ENCODE results near the gene ZBTB46. TPM values are rescaled to one million over a fixed set of nuclear protein-coding genes. Genes with fewer than 3 reads are reported as not detected.
"Not testable (repeated sequence)": the region's sequence is repeated elsewhere in the genome, so short reads cannot be mapped to it uniquely, and the experiment has no call there.

The ZBTB46 gene
- total RNA-seq, 2 donors from 2014 or later = 3.0 to 5.6 TPM

GRCh38 chr20:63777614-63778013, 53.5 kb downstream of the ZBTB46 start:
- ATAC-seq (no peak), DNase-seq (no peak)
- intact Hi-C loops (cut with DNase I, micrococcal nuclease) = no loop called here

DNA sequence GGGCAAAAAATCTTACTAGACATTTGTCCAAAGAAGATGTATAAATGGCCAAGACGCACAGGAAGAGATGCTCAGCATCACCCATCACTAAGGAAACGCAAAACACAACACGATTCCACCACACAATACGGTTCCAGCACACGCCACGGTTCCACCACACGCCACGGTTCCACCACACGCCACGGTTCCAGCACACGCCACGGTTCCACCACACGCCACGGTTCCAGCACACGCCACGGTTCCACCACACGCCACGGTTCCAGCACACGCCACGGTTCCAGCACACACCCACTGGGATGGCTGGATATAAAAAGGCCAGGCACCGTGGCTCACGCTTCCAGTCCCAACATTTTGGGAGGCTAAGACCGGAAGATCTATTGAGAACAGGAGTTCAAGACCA, 54.2 kb downstream of the ZBTB46 start:
- intact Hi-C loops (cut with DNase I, micrococcal nuclease); ATAC-seq; DNase-seq: not testable (repeated sequence)

DNA sequence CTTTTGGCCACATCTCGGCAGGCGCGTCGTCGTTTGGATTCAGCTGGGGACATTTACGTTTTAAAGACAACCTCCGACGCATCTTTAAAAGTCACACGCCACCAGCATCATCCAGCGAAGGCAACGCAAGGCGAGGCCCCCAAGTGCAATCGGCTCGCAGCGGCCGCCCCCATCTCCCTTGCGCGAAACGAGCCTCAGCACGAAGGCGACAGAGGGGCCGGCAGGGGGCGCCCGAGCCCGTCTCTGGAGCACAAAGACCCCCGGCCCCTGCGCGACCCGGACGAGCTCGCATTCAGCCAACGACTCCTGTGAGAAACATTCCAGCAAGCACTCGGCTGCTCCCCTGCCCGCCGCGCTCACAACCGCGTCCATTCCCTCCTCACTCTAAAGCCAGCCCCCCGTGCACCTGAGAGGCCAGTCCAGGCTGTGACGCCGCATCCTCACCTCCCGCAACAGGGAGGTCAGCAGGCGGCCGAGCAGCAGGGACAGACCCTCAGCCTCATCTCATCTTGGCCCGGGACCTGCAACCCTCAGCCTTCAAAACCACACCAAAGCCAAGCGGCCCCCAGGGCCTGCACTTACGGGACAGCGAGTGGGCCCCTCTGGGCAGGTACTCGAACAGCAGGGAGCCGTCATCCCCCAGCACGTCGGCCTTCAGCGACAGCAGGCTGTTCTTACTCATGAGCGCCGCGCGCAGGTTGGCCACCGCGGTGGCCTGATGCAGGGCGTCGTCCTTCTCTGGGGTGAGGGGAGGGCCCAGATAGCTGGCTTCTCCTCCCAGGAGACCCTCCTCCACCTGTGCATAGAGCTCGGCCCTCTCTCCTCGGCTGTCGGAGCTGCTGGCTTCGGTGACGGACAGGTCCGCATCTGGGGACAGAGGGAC, 55.7 kb downstream of the ZBTB46 start:
- intact Hi-C loops (cut with DNase I, micrococcal nuclease) = no loop called here
- peak in 1 of 2 donors; percentile 31 for DNase-seq
- no peak for ATAC-seq

DNA sequence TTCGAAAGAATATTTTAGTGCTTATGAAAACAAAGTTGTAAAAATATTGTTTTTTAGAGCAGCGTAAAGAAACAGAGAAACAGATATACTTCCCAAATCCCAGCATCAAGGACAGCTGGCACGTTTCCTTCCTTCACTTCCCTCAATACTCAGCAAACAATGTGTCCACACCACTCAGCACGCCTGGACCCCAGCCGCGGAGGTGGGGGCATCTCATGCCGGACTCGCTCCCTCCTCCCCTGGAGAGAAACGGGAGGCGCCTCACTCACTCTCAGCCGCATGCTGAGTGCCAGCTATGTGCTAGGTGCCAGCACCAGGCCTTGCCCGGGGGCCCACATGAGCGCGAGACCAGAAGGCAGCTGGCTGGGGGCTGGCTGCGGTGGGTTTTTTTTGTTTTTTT, 56.8 kb downstream of the ZBTB46 start:
- no peak for DNase-seq
- no peak for ATAC-seq
- intact Hi-C loops (cut with DNase I, micrococcal nuclease) = no loop called here

DNA sequence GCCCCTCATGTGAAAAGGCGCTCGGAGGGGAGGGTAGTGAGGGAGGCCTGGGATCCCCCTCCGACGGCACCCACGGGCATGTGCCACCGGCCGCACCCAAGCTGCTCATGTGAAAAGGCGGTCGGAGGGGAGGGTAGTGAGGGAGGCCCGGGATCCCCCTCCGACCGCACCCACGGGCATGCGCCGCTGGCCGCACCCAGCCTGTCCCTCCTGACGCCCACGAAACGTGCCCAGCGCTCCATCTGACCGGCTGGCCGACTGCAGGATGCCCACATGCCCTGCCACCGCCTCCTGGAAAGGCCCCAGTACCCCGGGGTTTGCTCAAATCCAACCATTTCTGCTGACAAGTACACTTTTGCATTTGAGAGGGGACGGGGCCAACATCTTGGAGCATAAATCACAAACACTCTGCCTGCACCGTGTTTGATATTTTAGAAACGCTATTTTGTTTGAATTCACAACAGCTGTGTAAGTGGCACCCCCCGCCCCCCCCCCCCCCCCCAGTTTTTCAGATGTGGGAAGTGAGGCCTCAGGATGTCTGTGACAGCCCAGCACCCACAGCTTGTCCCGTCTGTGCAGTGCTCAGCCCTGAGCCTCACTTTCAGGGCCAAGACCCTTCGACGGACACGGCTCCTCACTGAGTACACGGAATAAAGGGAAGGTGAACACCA, 57.4 kb downstream of the ZBTB46 start:
- DNase-seq (no peak), ATAC-seq (no peak)
- intact Hi-C loops (cut with DNase I, micrococcal nuclease) = no loop called here

- ATAC-seq (peak; percentile 63), DNase-seq (no peak)
- intact Hi-C loops (cut with DNase I, micrococcal nuclease) = no loop called here
Observed at GRCh38 chr20:63772781-63773518, 58.1 kb downstream of the ZBTB46 start.

DNA sequence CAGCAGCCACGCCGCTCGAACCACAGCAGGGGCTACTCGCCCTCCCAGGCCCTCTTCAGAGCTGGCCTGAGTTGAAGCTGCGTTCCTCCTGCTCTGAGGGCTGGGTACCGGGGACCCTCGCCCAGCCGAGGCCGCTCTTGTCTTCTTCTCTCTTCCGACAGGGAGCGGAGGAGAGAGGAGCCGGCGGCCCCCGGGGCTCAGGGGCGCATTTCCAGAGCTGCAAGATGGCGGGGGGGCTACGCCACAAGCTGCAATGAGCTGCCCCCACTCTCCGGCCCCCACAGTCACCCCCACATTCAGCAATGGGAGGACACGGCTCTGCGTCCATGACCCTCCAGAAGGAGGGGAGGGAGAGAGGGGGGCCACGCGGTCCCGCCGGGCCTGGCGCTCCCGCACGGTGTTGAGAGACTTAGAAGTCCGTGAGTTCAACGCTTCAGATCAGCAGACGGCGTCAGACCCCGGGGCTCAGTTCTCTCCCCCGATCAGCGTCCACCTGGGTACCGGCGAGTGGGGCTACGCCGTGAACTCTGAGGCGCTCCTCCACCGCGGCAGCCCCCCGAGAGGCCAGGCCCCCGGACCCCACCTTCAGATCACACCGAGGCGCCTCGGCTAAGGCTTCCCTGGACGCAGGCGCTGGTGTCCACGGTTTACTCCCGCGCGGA, 59.9 kb downstream of the ZBTB46 start:
- DNase-seq (no peak), ATAC-seq (no peak)
- intact Hi-C loops (cut with DNase I, micrococcal nuclease) = no loop called here

- ATAC-seq (no peak), DNase-seq (no peak)
- intact Hi-C loops (cut with DNase I, micrococcal nuclease) = no loop called here
Observed at GRCh38 chr20:63769891-63770474, 61.1 kb downstream of the ZBTB46 start.

- DNase-seq (no peak), ATAC-seq (no peak)
- intact Hi-C loops (cut with DNase I, micrococcal nuclease) = no loop called here
Observed at GRCh38 chr20:63768591-63769515, 62.2 kb downstream of the ZBTB46 start.

GRCh38 chr20:63767886-63768285, 63.2 kb downstream of the ZBTB46 start:
- no peak for DNase-seq
- ATAC-seq = no peak
- intact Hi-C loops (cut with DNase I, micrococcal nuclease) = no loop called here

GRCh38 chr20:63767456-63767855, 63.6 kb downstream of the ZBTB46 start:
- ATAC-seq (no peak), DNase-seq (peak in 1 of 2 donors; percentile 31)
- intact Hi-C loops (cut with DNase I, micrococcal nuclease) = no loop called here

GRCh38 chr20:63766695-63767426, 64.2 kb downstream of the ZBTB46 start:
- ATAC-seq = no peak
- intact Hi-C loops (cut with DNase I, micrococcal nuclease) = no loop called here
- no peak for DNase-seq

GRCh38 chr20:63765902-63766301, 65.2 kb downstream of the ZBTB46 start:
- no peak for DNase-seq
- ATAC-seq = no peak
- intact Hi-C loops (cut with DNase I, micrococcal nuclease) = no loop called here

GRCh38 chr20:63765082-63765873, 65.8 kb downstream of the ZBTB46 start:
- ATAC-seq (no peak), DNase-seq (no peak)
- intact Hi-C loops (cut with DNase I, micrococcal nuclease) = no loop called here

DNA sequence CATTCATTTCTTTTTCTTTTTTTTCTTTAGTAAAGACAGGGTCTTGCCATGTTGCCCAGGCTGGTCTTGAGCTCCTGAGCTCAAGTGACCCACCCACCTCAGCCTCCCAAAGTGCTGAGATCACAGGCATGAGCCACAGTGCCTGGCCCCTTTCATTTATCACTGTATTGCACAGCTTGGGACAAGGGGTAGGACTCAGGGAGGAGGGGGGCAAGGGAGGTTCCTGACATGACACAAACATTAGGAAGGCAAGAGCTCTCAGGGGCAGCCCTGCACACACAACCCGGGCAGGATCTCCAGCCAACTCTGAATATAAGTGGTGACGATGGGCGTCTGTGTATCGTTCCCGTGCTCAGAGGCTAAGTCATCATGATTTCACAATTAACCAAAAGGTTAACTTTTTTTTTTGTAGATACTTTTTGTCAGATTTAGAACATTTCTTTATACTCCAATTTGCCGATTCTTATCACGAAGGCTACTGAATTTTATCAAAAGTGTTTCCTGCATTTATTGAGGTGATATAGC, 71.6 kb downstream of the ZBTB46 start:
- DNase-seq (no peak), ATAC-seq (no peak)
- intact Hi-C loops (cut with DNase I, micrococcal nuclease) = no loop called here

GRCh38 chr20:63758152-63758551, 72.9 kb downstream of the ZBTB46 start:
- ATAC-seq (no peak), DNase-seq (no peak)
- intact Hi-C loops (cut with DNase I, micrococcal nuclease) = no loop called here
